ENCODE measurements around the gene ACOD1. TPM values are rescaled to one million over a fixed set of nuclear protein-coding genes. Genes with fewer than 3 reads are reported as not detected.

The ACOD1 gene
- polyA plus RNA-seq, 1 of the 3 experiments (the other 2 are of a cell fraction) = not detected

- TF ChIP-seq USF1 (IDR thresholded peaks at IDR 0.05; ENCODE audit: borderline replicate concordance, low read depth) = no peak
- no peak for TF ChIP-seq MXI1 (IDR thresholded peaks at IDR 0.05; ENCODE audit: low read depth, low read length)
- TF ChIP-seq EP300 (IDR thresholded peaks at IDR 0.05; ENCODE audit: borderline replicate concordance in 1 of 2, low read depth in 1 of 2, low read length in 1 of 2) = no peak
- no peak for TF ChIP-seq FOXJ3 (CRISPR knock-in tag; IDR thresholded peaks at IDR 0.05)
- no peak for TF ChIP-seq NRF1 (IDR thresholded peaks at IDR 0.05; ENCODE audit: low read depth, low read length)
- TF ChIP-seq PBX3 (IDR thresholded peaks at IDR 0.05) = no peak
- TF ChIP-seq MEF2A (IDR thresholded peaks at IDR 0.05; ENCODE audit: borderline replicate concordance, low read depth) = no peak
- no peak for TF ChIP-seq USF2 (IDR thresholded peaks at IDR 0.05; ENCODE audit: borderline replicate concordance, low read depth, low read length)
- no peak for TF ChIP-seq GABPA (IDR thresholded peaks at IDR 0.05; ENCODE audit: low read depth)
- no peak for TF ChIP-seq POLR2AphosphoS5 (IDR thresholded peaks at IDR 0.05; ENCODE audit: low read depth, low read length)
- Histone ChIP-seq H3K4me2 (no peak overlapping the region), H3K9ac (no peak overlapping the region), H3K9me3 (no peaks in the 10 kb centered on the region), H3K4me3 (ENCODE audit: low read depth in 2 of 2, low read length in 1 of 2) (no peak overlapping the region), H2AFZ (ENCODE audit: low read depth) (no peak overlapping the region), H3K9me2 (no peaks in the 10 kb centered on the region), H3K27ac (ENCODE audit: low read depth in 2 of 2, low read length in 1 of 2) (no peak overlapping the region), H3K79me2 (ENCODE audit: insufficient read depth) (no peaks in the 10 kb centered on the region), H3K36me3 (replicated peaks in 1 of 2; ENCODE audit: control insufficient read depth in 1 of 2, insufficient read depth in 2 of 2, low read length in 1 of 2) (no peaks in the 10 kb centered on the region), H3F3A (replicated peaks; ENCODE audit: insufficient read depth) (no peaks in the 10 kb centered on the region), H3K27me3 (ENCODE audit: insufficient read depth) (no peaks in the 10 kb centered on the region), H4K20me1 (ENCODE audit: insufficient read depth) (no peaks in the 10 kb centered on the region), H3K4me1 (ENCODE audit: control insufficient read depth in 1 of 2, insufficient read depth in 2 of 2, low read depth in 1 of 2, low read length in 1 of 2) (peaks cover 0 to 5% of the 10 kb centered on the region in 2 experiments; a peak in 2 of 4 replicates)
- WGBS (ENCODE audit: low lambda C conversion rate) = 57% methylated on average over 5 of the region's 6 CpGs
- DNase-seq = no peak
- ChIA-PET CTCF (interaction anchor here (1.0 to 1.4 kb wide), 2 partner anchors 11 to 1099 kb away, joined by 3 read pairs; no protein-coding TSS in a partner anchor), POLR2A (no interaction called here)
These were observed 27.6 kb downstream of the ACOD1 start for GRCh38 chr13:76975863-76976262.

GRCh38 chr13:76976490-76976889 lies 28.2 kb downstream of the ACOD1 start:
- no peaks in the 10 kb centered on the region for H4K20me1 ChIP-seq (ENCODE audit: insufficient read depth)
- no peaks in the 10 kb centered on the region for H3K36me3 ChIP-seq (replicated peaks in 1 of 2; ENCODE audit: control insufficient read depth in 1 of 2, insufficient read depth in 2 of 2, low read length in 1 of 2)
- H3K79me2 ChIP-seq (ENCODE audit: insufficient read depth) = no peaks in the 10 kb centered on the region
- CTCF ChIA-PET = interaction anchor here (1.0 to 1.9 kb wide), 4 partner anchors 12 to 1106 kb away, joined by 3 to 7 read pairs (median 4); no protein-coding TSS in a partner anchor
- peaks cover 0 to 5% of the 10 kb centered on the region in 2 experiments; a peak in 2 of 4 replicates for H3K4me1 ChIP-seq (ENCODE audit: control insufficient read depth in 1 of 2, insufficient read depth in 2 of 2, low read depth in 1 of 2, low read length in 1 of 2)
- H3K9me2 ChIP-seq = no peaks in the 10 kb centered on the region
- H3K27me3 ChIP-seq (ENCODE audit: insufficient read depth) = no peaks in the 10 kb centered on the region
- no peak for TF ChIP-seq GABPA (IDR thresholded peaks at IDR 0.05; ENCODE audit: low read depth)
- TF ChIP-seq MEF2A (IDR thresholded peaks at IDR 0.05; ENCODE audit: borderline replicate concordance, low read depth) = no peak
- TF ChIP-seq GATA2 (CRISPR knock-in tag; IDR thresholded peaks at IDR 0.05) = peak; percentile 12; the same call in 1 of the 2 replicates
- no peak for TF ChIP-seq CTCF (IDR thresholded peaks at IDR 0.05)
- no peak for TF ChIP-seq RCOR1 (IDR thresholded peaks at IDR 0.05; ENCODE audit: low read length)
- no peak for TF ChIP-seq YY1 (IDR thresholded peaks at IDR 0.05; ENCODE audit: low read depth)
- no peak for DNase-seq
- H3K4me2 ChIP-seq = no peak overlapping the region
- POLR2A ChIA-PET = no interaction called here
- no peak overlapping the region for H2AFZ ChIP-seq (ENCODE audit: low read depth)
- no peaks in the 10 kb centered on the region for H3F3A ChIP-seq (replicated peaks; ENCODE audit: insufficient read depth)
- no peak overlapping the region for H3K9ac ChIP-seq
- no peak overlapping the region for H3K4me3 ChIP-seq (ENCODE audit: low read depth in 2 of 2, low read length in 1 of 2)
- H3K9me3 ChIP-seq = no peaks in the 10 kb centered on the region
- 43% methylated on average over 8 of the region's 8 CpGs for WGBS (ENCODE audit: low lambda C conversion rate)
- H3K27ac ChIP-seq (ENCODE audit: low read depth in 2 of 2, low read length in 1 of 2) = no peak overlapping the region
